Astrocyte (in vitro differentiated cells and primary cell): Measurements from ENCODE around the gene SHC4.

Experiments used
- CTCF ChIP-seq: IDR thresholded peaks from 2 replicates; pipeline ENCODE4 v1.5.1; 2011; ENCODE audit warnings: low read depth, mild to moderate bottlenecking, inconsistent platforms, low read length, moderate library complexity; ENCODE audit not compliant: insufficient read depth
- EZH2 ChIP-seq: IDR thresholded peaks from 2 replicates; pipeline ENCODE4 v1.6.1; 2012; ENCODE audit warnings: mild to moderate bottlenecking, low read length, inconsistent platforms; ENCODE audit not compliant: insufficient read depth

GRCh38 chr15:48954538-48954937, 9.2 kb downstream of the SHC4 start:
- TF ChIP-seq CTCF (no peak), EZH2 (no peak)
